Stimulated activated CD8-positive, alpha-beta memory T cell treated with anti-CD3 and anti-CD28 coated beads, Interleukin-4, amount 100 ng/mL, for 24 hours (primary cell): ENCODE results near the gene MYO7A.

Experiments used
- DNase-seq: peaks from one replicate; pipeline ENCODE4 v3.0.0-alpha.2; 2020; ENCODE audit warnings: low read depth

Gene MYO7A

DNA sequence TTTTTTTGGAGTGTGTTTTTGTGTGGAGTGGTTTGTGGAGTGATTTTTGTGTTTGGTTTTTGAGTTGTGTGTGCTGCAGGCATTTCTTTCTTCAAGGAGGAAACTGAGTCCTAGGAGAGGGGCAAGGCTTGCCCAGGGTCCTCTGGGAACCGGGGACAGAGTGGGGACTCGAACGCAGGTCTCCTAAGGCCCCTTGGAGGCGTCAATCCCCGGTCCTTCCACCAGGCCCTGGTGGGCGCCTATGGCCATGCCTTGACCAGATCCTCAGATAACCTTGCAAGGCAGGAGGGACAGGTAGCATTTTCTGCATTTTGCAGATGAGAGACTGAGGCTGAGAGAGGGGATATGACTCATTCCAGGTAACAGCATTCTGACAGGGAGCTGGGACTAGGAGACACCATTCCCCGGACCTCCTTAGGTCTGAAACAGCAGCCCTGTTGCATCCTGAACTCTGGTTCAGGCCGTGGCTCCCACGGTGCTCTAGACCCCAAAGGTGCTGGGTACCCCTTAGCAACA is 39.1 kb downstream of the MYO7A start:
- no peak for DNase-seq

DNA sequence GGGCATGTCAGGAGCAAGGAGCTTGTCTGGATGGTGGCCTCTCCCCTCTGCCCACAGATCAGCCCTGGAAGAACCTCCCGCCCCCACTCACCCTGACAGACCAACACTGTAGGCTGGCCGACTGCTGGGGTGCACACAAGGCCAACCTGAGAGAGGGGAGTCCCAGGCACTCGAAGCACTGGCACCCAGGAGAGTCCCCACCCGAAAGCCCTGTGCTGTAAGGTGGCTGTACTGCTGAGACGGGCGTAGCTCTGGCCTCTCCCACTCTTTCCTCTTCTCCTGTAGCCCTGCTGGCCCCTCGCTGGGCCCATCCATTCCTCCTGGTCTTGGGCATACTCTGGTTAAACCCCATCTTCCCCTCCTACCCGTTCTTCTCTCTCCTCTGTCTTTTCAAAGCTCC is 39.7 kb downstream of the MYO7A start:
- no peak for DNase-seq

DNA sequence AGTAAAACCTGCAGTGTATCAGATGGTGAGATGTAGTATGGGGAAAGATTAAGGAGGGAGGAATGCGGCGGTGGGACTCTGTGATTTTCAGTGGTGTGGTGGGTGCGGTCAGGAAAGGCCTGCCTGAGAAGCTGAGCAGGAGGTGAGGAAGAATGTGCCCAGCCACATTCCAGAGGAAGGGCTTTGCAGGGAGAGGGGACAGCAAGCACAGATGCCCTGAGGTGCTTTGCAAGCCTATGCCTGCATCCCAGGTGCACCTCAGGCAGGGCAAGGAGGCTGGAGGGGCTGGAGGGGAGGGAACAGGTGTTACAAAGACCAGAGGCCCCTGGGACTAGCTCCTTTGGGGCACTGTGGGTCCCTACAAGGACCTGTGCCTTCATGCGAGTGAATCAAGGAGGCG is 42.1 kb downstream of the MYO7A start:
- no peak for DNase-seq

DNA sequence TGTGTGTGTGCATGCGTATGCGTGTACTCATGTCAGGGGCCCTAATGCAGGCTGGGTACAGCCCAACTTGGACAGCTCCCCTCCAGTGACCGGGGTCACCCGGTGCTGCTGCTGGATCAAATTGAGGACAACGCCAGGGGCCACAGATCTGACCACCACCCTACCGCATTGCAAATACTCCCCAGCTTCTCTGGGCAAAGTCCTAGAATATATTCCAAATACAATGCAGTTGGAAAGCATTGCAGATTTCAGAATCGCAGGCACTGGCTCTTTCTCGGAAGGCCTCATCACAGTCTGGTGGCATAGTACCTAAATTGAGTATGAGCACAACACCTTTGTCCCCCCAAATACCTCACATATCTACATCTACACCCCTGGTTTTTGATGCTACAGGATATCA is 43.2 kb downstream of the MYO7A start:
- no peak for DNase-seq

DNA sequence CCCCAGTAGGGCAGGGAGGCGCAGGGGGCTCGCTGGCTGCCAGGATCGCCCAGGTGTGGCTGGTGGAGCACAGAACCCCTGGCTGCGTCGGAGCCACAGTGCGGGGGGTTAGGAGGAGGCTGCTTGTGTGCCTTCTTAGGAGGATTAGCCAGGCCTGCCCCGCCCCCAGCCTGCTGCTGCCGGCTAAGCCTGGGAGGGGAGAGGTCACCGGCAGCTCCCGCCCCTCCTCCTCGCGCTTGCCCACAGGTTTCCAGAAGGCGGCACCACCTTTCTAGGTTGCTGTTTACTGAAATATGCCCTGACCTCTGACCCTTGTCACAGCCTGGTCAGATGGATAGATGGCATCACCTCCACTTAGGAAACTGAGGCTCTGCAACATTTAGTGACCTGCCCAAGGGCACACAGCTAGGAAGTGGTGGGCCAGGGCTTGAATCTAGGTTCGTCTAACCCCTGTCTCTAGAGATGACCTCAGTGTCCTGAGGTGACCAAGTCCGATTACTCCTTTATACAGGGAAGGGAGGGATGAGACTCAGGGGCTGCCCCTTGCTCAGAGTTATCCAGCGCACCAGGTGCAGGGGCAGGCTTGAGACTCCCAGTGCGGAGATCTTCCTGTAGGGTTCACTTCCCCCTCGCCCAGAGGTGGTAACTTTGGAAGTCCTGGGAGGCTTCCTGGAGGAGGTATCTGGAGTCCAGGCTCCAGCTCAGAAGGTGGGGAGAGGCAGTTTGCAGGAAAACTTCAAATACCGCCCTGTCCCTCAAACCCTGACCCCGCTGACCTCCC is 44.0 kb downstream of the MYO7A start:
- no peak for DNase-seq

DNA sequence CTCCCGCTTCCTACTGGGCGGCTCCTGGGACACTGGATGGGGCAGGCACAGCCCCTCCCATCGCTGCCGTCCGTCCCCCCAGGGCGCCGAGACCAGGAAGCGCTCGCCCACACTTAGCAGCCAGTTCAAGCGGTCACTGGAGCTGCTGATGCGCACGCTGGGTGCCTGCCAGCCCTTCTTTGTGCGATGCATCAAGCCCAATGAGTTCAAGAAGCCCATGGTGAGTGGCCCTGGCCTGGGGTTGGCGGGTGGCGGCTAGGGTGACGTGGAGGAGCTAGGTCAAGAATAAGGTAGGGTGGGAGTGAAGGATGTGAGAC is 44.6 kb downstream of the MYO7A start:
- no peak for DNase-seq

DNA sequence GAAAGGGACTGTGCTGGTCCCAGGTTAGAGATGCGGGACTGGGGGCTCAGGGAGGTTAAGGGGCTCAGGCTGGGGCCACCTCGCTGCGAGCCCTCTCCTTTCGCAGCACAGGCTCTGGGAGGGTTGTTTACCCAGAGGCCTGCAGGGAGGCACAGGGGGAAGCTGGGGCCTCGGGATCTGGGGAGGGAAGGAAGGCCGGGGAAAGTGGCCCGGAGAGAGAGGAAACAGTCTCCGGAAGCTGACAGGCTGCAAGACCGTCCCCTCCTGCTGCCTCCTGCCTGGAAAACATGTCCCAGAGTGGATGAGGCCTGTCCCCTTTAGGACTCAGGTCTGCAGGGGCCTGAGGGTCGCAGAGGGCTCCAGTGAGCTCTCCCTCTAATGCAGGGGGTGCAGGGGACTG is 45.4 kb downstream of the MYO7A start:
- no peak for DNase-seq

DNA sequence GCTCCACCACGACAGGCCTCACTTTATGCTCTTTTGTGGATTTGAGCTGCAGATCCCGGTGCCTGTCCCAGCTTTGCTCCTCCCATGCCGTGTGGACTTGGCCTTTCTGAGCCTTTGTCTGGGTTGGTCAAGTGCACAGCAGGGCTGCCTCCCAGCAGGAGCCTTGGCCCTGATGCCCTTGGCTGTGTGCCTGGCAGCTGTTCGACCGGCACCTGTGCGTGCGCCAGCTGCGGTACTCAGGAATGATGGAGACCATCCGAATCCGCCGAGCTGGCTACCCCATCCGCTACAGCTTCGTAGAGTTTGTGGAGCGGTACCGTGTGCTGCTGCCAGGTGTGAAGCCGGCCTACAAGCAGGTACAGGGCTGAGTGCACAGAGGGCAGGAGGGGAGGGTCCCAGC is 46.5 kb downstream of the MYO7A start:
- DNase-seq = no peak

DNA sequence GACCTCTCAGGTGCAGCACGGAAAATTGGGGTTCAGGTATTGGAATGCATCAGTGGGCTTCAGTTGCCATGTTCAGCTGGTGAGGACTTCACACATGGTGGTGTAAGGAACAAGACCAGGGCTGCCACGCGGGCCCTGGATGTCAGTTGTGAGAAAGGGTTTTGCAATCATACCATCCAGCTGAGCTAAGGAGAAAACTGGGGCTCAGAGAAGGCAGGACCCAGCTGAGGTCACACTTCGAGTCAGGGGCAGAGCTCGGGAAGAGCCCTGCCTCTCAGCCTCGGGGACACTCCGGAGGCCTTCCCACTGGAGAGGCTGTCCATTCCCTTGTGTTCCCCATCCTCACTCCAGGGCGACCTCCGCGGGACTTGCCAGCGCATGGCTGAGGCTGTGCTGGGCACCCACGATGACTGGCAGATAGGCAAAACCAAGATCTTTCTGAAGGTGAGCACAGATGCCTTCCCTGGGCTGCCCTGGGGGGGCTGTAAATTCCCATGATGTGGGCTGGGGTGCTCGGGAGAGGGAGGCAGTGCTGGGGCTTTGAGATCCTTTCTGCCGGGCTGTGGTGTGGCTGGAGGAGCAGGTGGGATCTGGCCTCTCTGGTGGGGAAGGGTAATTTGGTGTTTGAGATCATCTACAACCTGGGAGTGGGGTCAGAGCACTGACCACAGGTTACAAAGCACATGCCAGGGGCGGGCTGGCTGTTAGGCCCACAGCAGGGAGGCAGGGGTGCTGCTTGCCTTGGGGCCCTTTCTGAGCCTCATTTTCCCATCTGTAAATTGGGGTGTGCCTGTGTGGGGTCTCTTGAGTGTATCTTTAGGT is 47.2 kb downstream of the MYO7A start:
- no peak for DNase-seq

DNA sequence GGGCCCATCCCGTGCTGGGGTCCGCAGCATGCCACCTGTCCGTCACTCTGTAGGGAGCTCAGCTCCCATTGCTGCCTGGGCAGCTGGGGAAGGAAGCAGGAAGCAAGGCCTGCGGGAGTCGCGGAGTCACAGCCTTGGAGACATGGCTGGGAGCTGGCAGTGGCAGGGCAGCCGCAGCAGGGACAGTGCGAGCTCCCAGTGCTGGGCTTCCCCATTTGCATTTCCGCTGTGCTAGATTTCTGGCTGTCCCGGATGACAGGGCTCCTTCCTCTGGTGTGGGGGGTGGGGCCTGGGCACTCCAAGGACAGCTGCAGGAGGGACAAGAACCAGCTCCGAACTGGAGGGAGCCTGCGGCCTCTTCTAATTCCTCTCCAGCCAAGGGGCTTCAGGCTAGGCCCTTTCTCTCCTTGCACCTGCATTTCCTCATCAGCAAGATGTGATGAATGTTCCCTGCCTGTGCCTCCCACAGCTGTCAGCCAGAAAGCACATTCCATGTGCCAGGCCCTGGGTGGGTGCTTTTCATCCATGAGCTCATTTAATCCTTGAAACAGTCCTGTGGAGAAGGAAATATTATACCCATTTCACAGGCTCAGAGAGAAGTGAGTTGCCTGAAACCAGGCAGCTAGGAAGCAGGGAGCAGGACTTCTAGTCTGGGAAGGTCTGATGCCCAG is 48.0 kb downstream of the MYO7A start:
- DNase-seq = no peak

DNA sequence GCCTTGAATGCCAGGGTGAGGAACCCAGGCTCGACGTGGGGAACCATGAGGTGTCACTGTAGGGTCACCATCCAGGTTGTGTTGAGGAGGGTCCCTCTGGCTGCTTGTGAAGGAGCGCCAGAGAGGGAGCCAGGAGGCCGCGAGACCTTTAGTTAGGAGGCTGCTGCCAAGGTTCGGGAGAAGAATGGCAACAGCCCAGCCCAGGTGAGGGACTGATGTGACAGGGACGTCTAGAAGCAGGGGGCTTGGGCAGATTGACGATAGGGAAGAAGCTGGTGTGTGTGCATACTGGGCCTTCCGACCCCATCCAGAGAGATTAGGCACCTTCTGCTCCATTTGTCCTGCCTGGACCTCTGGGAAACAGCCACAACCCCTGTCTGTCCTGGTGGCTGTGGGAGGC is 49.0 kb downstream of the MYO7A start:
- no peak for DNase-seq

DNA sequence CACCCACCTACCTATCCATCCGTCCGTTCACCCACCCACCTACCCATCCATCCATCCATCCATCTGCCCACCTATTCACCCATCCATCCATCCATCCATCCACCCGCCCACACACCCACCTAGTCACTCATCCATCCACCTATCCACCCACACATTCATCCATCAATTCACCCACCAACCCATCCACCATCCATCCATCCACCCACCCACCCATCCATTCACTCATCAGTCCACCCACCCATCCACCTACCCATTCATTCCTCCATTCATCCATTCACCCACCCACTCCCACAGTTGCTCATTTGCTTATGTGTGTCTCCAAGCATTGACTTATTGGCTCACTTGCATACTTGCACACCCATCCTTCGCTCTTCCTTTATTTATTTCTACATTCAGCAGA is 50.1 kb downstream of the MYO7A start:
- no peak for DNase-seq

DNA sequence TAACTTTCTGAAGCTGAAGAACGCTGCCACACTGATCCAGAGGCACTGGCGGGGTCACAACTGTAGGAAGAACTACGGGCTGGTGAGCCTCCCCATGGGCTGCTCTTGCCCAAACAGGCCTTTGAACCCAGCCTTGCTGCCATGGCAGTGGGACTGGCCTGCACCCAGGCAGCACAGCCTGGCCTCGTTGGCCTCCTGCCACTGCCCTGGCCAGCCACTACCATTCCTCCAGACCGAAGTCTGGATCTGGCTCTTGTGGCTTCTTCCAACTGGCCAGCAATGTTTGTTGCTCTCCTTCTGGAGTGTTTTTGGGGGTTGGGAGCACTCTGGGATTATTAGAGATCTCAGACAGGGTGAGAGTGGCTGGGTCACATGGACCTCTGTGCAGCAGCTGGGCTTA is 51.0 kb downstream of the MYO7A start:
- no peak for DNase-seq

DNA sequence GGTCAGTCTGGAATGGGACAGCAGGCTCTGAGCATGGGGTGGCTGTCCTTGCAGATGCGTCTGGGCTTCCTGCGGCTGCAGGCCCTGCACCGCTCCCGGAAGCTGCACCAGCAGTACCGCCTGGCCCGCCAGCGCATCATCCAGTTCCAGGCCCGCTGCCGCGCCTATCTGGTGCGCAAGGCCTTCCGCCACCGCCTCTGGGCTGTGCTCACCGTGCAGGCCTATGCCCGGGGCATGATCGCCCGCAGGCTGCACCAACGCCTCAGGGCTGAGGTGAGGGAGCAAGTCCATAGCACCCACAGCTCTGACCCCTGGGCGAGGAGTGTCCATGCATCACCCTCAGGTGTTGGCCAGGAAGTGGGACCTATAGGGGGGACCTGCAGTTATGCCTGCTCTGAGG is 51.6 kb downstream of the MYO7A start:
- DNase-seq = no peak

DNA sequence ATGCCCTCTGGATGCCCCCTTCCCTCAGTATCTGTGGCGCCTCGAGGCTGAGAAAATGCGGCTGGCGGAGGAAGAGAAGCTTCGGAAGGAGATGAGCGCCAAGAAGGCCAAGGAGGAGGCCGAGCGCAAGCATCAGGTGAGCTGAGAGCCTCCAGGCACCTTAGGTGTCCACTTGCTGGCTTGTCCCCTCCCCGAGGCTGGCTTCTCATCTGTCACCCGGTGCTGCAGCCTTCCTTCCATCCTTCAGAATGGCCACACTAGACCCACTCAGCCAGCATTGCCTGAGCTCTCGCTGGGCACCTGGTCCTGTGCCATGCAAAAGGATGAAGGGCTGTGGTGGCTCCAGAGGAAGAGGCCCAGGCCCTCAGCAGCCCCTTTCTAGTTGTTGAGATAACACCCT is 52.3 kb downstream of the MYO7A start:
- no peak for DNase-seq

DNA sequence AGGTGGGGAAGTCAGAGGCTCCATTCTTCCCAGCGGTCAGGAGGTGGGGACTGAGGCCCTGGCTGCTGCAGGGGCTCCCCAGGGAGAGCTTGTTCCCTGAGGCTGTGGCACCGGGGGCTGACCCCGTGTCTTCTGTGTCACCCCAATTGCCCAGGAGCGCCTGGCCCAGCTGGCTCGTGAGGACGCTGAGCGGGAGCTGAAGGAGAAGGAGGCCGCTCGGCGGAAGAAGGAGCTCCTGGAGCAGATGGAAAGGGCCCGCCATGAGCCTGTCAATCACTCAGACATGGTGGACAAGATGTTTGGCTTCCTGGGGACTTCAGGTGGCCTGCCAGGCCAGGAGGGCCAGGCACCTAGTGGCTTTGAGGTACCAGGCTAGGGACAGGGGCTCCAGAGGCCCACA is 53.2 kb downstream of the MYO7A start:
- DNase-seq = no peak

DNA sequence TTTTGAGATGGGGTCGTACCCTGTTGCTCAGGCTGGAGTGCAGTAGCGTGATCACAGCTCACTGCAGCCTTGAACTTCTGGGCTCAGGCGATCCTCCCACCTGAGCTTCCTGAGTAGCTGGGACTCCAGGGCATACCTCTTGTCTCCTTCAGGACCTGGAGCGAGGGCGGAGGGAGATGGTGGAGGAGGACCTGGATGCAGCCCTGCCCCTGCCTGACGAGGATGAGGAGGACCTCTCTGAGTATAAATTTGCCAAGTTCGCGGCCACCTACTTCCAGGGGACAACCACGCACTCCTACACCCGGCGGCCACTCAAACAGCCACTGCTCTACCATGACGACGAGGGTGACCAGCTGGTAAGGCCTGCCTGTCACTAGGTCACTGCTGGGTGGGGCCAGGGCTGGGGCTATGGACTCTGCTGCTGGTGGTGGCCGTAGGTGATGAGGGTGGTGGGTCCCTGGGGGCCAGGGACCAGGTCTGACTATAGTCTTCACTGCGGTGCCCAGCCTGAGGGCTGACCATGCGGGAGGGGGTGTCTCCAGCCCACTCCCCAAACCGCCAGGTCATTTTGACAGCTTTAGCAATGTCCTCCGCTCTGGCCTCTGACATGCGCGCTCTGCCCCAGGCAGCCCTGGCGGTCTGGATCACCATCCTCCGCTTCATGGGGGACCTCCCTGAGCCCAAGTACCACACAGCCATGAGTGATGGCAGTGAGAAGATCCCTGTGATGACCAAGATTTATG is 53.9 kb downstream of the MYO7A start:
- DNase-seq = no peak

DNA sequence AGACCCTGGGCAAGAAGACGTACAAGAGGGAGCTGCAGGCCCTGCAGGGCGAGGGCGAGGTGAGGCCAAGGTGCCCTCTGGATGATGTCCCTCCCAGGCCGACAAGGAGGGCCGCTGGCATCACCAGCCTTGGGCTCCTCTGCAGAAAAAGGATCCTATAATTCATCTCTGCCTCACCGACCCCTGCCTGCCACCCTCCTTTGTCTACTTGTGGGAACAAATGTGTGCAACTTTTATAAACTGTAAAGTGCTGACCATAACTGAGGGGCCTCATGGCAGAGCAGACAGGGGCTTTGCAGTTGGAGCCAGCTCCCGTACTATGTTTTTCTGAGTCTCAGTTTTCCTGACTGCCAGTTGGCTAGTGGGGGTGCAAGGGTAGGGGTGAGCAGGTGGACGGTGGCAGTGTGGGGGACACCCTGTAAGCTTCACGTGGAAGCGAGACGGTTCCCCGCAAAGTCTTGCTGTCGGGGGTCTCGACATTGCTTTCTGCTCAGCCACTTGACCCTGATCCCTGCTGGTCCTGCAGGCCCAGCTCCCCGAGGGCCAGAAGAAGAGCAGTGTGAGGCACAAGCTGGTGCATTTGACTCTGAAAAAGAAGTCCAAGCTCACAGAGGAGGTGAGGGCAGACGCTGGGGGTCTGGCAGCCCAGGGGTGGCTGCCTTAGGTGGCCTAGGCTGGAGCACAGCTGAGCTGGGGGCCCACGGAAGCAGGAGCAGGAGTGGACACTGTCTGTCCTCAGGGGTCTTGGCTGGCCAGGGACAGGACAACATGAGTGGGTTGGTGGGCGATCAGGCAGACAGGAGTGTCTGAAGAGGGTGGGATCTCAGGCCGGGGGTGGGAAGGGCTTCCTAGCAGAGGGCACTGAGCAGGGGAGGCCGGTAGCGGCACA is 54.7 kb downstream of the MYO7A start:
- no peak for DNase-seq

DNA sequence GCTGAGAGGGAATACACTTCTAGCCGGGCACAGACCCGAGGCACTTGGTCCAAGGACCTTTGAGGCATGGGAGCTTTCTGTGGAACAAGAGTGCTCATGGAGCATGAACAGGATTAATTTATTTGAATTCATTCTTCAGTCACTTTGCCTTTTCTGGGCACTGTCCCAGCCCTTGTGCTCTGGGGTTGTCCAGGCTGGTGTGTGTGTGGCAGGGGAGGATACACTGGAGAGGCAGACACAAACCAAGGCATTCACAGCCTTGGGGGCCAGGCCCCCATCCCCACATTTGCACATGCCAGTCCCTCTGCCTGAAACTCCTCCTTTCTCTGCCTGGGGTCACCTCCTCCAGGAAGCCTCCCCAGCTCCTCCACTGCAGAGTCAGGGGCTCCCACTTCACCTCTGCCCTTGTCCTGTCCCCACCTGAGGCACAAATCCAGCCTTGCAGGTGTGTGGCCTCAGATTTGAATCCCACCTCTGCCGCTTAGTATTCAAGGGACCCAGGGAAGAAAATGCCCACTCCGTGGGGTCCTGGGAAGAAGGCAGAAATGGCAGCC is 55.5 kb downstream of the MYO7A start:
- no peak for DNase-seq

DNA sequence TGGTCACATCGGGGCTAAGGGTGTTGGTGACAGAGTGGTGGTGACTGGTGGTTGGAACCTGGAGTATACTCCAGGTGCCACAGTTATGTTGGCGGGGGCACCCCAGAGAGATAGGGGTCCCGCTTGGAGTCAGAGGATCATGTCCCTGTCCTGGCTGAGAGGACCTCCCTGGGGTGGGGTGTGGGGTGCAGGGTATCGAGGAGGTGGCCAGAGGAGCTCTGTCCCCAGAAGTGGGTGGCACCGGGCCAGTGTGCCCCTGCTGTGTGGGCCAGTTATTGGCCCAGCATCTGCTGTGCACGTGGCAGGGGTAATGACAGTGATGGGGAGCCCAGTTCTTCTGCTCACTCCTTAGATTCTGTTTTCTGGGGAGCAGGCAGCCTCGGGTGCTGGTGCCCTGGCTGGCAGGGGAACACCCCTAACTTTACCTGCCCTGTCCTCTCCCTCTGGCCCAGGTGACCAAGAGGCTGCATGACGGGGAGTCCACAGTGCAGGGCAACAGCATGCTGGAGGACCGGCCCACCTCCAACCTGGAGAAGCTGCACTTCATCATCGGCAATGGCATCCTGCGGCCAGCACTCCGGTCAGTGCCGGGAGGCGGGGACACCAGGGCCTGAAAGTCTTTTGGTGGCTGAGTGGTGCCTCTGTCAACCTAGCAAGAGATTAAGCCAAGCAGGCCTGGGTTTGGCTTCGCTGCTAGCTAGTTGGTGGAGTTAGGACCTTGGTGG is 56.3 kb downstream of the MYO7A start:
- DNase-seq = no peak
